ENCODE results near the gene CAPN11. TPM values are rescaled to one million over a fixed set of nuclear protein-coding genes. Genes with fewer than 3 reads are reported as not detected.

The CAPN11 gene
- polyA plus RNA-seq, 1 donor from 2014 or later, result not detected

DNA sequence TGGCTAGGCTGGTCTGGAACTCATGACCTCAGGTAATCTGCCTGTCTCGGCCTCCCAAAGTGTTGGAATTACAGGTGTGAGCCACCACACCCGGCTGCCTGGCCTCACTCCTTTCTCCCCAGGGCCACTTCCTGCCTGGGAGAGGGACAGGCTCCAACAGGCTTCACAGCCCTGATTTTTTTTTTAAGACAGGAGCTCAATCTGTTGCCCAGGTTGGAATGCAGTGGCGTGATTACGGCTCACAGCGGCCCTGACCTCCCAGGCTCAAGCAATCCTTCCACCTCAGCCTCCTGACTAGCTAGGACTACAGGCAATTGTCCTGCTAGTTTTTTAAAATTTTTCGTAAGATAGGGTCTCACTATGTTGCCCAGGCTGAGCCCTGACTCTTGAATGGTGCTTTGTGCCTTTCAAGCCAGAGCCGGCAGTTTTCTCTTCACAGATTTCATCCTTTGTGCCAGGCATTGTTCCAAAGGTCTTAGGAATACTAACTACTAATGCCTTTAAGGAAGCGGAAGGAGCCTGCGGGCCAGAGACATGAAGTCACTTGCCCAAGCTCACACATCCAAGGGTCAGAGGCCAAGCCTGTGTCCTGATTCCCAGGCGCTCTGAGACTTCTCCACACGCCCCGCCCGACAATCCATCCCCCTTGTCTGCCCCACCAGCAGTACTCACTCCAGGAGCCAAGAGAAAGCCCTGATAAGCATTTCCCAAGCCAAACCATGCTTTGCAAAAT is 19.2 kb downstream of the CAPN11 start:
- no peaks in the 10 kb centered on the region for H3K27me3 ChIP-seq (ENCODE audit: insufficient read depth, low read depth, low read length)
- no peaks in the 10 kb centered on the region for H3K36me3 ChIP-seq (ENCODE audit: insufficient read depth, low read length)
- H3K9me2 ChIP-seq (ENCODE audit: insufficient read depth, low read length), result no peaks in the 10 kb centered on the region
- H3K4me3 ChIP-seq (ENCODE audit: low read length), result no peak overlapping the region
- no peak overlapping the region for H3K4me2 ChIP-seq (ENCODE audit: low read length)
- no peaks in the 10 kb centered on the region for H3K9me3 ChIP-seq (ENCODE audit: low read length)
- H2AFZ ChIP-seq (ENCODE audit: low read depth, low read length), result no peak overlapping the region
- no peaks in the 10 kb centered on the region for H4K20me1 ChIP-seq (ENCODE audit: insufficient read depth)
- TF ChIP-seq, protein P1, sequence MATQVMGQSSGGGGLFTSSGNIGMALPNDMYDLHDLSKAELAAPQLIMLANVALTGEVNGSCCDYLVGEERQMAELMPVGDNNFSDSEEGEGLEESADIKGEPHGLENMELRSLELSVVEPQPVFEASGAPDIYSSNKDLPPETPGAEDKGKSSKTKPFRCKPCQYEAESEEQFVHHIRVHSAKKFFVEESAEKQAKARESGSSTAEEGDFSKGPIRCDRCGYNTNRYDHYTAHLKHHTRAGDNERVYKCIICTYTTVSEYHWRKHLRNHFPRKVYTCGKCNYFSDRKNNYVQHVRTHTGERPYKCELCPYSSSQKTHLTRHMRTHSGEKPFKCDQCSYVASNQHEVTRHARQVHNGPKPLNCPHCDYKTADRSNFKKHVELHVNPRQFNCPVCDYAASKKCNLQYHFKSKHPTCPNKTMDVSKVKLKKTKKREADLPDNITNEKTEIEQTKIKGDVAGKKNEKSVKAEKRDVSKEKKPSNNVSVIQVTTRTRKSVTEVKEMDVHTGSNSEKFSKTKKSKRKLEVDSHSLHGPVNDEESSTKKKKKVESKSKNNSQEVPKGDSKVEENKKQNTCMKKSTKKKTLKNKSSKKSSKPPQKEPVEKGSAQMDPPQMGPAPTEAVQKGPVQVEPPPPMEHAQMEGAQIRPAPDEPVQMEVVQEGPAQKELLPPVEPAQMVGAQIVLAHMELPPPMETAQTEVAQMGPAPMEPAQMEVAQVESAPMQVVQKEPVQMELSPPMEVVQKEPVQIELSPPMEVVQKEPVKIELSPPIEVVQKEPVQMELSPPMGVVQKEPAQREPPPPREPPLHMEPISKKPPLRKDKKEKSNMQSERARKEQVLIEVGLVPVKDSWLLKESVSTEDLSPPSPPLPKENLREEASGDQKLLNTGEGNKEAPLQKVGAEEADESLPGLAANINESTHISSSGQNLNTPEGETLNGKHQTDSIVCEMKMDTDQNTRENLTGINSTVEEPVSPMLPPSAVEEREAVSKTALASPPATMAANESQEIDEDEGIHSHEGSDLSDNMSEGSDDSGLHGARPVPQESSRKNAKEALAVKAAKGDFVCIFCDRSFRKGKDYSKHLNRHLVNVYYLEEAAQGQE (IDR thresholded peaks at IDR 0.05; ENCODE audit: borderline replicate concordance), result no peak
- TF ChIP-seq SMC3 (conservative IDR thresholded peaks at IDR 0.05; ENCODE audit: poor library complexity), result no peak
- TF ChIP-seq RAD21 (conservative IDR thresholded peaks at IDR 0.05), result no peak
- no peak for TF ChIP-seq EP300 (conservative IDR thresholded peaks at IDR 0.05; ENCODE audit: poor library complexity, severe bottlenecking)
- no peak for TF ChIP-seq POLR2AphosphoS5 (IDR thresholded peaks at IDR 0.05)
- TF ChIP-seq EZH2 (IDR thresholded peaks at IDR 0.05; ENCODE audit: borderline replicate concordance, insufficient read depth, low read length, poor library complexity, severe bottlenecking), result no peak
- TF ChIP-seq TAF1 (IDR thresholded peaks at IDR 0.05; ENCODE audit: low read depth), result no peak
- no peak for TF ChIP-seq MXI1 (conservative IDR thresholded peaks at IDR 0.05; ENCODE audit: poor library complexity, severe bottlenecking)
- TF ChIP-seq, protein P2, sequence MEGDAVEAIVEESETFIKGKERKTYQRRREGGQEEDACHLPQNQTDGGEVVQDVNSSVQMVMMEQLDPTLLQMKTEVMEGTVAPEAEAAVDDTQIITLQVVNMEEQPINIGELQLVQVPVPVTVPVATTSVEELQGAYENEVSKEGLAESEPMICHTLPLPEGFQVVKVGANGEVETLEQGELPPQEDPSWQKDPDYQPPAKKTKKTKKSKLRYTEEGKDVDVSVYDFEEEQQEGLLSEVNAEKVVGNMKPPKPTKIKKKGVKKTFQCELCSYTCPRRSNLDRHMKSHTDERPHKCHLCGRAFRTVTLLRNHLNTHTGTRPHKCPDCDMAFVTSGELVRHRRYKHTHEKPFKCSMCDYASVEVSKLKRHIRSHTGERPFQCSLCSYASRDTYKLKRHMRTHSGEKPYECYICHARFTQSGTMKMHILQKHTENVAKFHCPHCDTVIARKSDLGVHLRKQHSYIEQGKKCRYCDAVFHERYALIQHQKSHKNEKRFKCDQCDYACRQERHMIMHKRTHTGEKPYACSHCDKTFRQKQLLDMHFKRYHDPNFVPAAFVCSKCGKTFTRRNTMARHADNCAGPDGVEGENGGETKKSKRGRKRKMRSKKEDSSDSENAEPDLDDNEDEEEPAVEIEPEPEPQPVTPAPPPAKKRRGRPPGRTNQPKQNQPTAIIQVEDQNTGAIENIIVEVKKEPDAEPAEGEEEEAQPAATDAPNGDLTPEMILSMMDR (IDR thresholded peaks at IDR 0.05; ENCODE audit: poor library complexity, severe bottlenecking), result no peak
- H3F3A ChIP-seq (ENCODE audit: insufficient read depth, low read length, poor library complexity, severe bottlenecking), result no peaks in the 10 kb centered on the region
- H3K79me2 ChIP-seq (replicated peaks; ENCODE audit: insufficient read depth, low read length), result no peaks in the 10 kb centered on the region
- H3K9ac ChIP-seq (ENCODE audit: low read length), result no peak overlapping the region
- H3K27ac ChIP-seq (ENCODE audit: low read length), result no peak overlapping the region

- Histone ChIP-seq H3K36me3 (ENCODE audit: insufficient read depth, low read length) (no peaks in the 10 kb centered on the region), H2AFZ (ENCODE audit: low read depth, low read length) (no peak overlapping the region), H3K4me3 (ENCODE audit: low read length) (no peak overlapping the region), H3K27me3 (ENCODE audit: insufficient read depth, low read depth, low read length) (no peaks in the 10 kb centered on the region), H3F3A (ENCODE audit: insufficient read depth, low read length, poor library complexity, severe bottlenecking) (no peaks in the 10 kb centered on the region), H4K20me1 (ENCODE audit: insufficient read depth) (no peaks in the 10 kb centered on the region), H3K4me2 (ENCODE audit: low read length) (no peak overlapping the region), H3K79me2 (replicated peaks; ENCODE audit: insufficient read depth, low read length) (no peaks in the 10 kb centered on the region), H3K9me3 (ENCODE audit: low read length) (no peaks in the 10 kb centered on the region), H3K9ac (ENCODE audit: low read length) (no peak overlapping the region), H3K27ac (ENCODE audit: low read length) (no peak overlapping the region), H3K9me2 (ENCODE audit: insufficient read depth, low read length) (no peaks in the 10 kb centered on the region)
- TF ChIP-seq, protein P2 (IDR thresholded peaks at IDR 0.05; ENCODE audit: poor library complexity, severe bottlenecking), result no peak
- TF ChIP-seq, protein P1 (IDR thresholded peaks at IDR 0.05; ENCODE audit: borderline replicate concordance), result no peak
- TF ChIP-seq MXI1 (conservative IDR thresholded peaks at IDR 0.05; ENCODE audit: poor library complexity, severe bottlenecking), result no peak
- TF ChIP-seq EP300 (conservative IDR thresholded peaks at IDR 0.05; ENCODE audit: poor library complexity, severe bottlenecking), result no peak
- no peak for TF ChIP-seq EZH2 (IDR thresholded peaks at IDR 0.05; ENCODE audit: borderline replicate concordance, insufficient read depth, low read length, poor library complexity, severe bottlenecking)
- TF ChIP-seq POLR2AphosphoS5 (IDR thresholded peaks at IDR 0.05), result no peak
- TF ChIP-seq SMC3 (conservative IDR thresholded peaks at IDR 0.05; ENCODE audit: poor library complexity), result no peak
- TF ChIP-seq TAF1 (IDR thresholded peaks at IDR 0.05; ENCODE audit: low read depth), result no peak
- TF ChIP-seq RAD21 (conservative IDR thresholded peaks at IDR 0.05), result no peak
Measured at GRCh38 chr6:44178424-44179071, 19.9 kb downstream of the CAPN11 start.

Measured in neural cell (in vitro differentiated cells).